ENCODE data around the gene TSPY9. TPM values are rescaled to one million over a fixed set of nuclear protein-coding genes. Genes with fewer than 3 reads are reported as not detected.
"Not testable (repeated sequence)": the region's sequence is repeated elsewhere in the genome, so short reads cannot be mapped to it uniquely, and the experiment has no call there.

TSPY9 gene
- not detected for total RNA-seq

- not testable (repeated sequence) for H3K4me3 Mint-ChIP-seq; H3K4me1 Mint-ChIP-seq (ENCODE audit: low read depth); H3K9me3 Mint-ChIP-seq; H3K36me3 Mint-ChIP-seq (ENCODE audit: insufficient read depth in 2 of 2); ATAC-seq (replicated peaks in 1 of 2); DNase-seq; H3K27me3 Mint-ChIP-seq (ENCODE audit: low read depth); H3K27ac Mint-ChIP-seq
These were observed at the start of gene TSPY9 for GRCh38 chrY:9486967-9487366. TSPY9 (plus strand) TSS chrY:9487267; CDS start chrY:9487313, 46 bp downstream.

GRCh38 chrY:9466655-9467054 lies 20.4 kb upstream of the TSPY9 start, which contains the start of gene TSPY1:
TSPY1 (plus strand) TSS chrY:9466955; CDS start chrY:9467001, 46 bp downstream.
- not testable (repeated sequence) for H3K27ac Mint-ChIP-seq; H3K4me1 Mint-ChIP-seq (ENCODE audit: low read depth); H3K27me3 Mint-ChIP-seq (ENCODE audit: low read depth); H3K9me3 Mint-ChIP-seq; DNase-seq; H3K4me3 Mint-ChIP-seq; H3K36me3 Mint-ChIP-seq (ENCODE audit: insufficient read depth in 2 of 2); ATAC-seq (replicated peaks in 1 of 2)

GRCh38 chrY:9504396-9504795 lies 17.3 kb downstream of the TSPY9 start:
- not testable (repeated sequence) for H3K36me3 Mint-ChIP-seq (ENCODE audit: insufficient read depth in 2 of 2); H3K27ac Mint-ChIP-seq; H3K9me3 Mint-ChIP-seq; ATAC-seq (replicated peaks in 1 of 2); H3K27me3 Mint-ChIP-seq (ENCODE audit: low read depth); H3K4me3 Mint-ChIP-seq; DNase-seq; H3K4me1 Mint-ChIP-seq (ENCODE audit: low read depth)

- not testable (repeated sequence) for H3K9me3 Mint-ChIP-seq; DNase-seq; H3K27me3 Mint-ChIP-seq (ENCODE audit: low read depth); H3K4me3 Mint-ChIP-seq; ATAC-seq (replicated peaks in 1 of 2); H3K36me3 Mint-ChIP-seq (ENCODE audit: insufficient read depth in 2 of 2); H3K27ac Mint-ChIP-seq; H3K4me1 Mint-ChIP-seq (ENCODE audit: low read depth)
These were observed 29.2 kb downstream of the TSPY9 start for GRCh38 chrY:9516287-9516686.

- H3K4me1 Mint-ChIP-seq (ENCODE audit: low read depth); H3K9me3 Mint-ChIP-seq; H3K4me3 Mint-ChIP-seq; H3K36me3 Mint-ChIP-seq (ENCODE audit: insufficient read depth in 2 of 2); H3K27me3 Mint-ChIP-seq (ENCODE audit: low read depth); H3K27ac Mint-ChIP-seq; ATAC-seq (replicated peaks in 1 of 2); DNase-seq: not testable (repeated sequence)
These were observed 40.5 kb downstream of the TSPY9 start, which contains the start of gene TSPY10 for GRCh38 chrY:9527580-9527979. TSPY10 (plus strand) TSS chrY:9527880; CDS start chrY:9527926, 46 bp downstream.

Other genes with a start within 250 kb of the TSPY9 start
- gene TSPY4, start 149.8 kb upstream of the TSPY9 start, total RNA-seq, result not detected
- not detected for gene TSPY8, start 129.5 kb upstream of the TSPY9 start, total RNA-seq
- not detected for gene TSPY3, start 88.8 kb upstream of the TSPY9 start, total RNA-seq
- gene TSPY1, start 20.3 kb upstream of the TSPY9 start, total RNA-seq, result not detected
- gene TSPY10, start 40.6 kb downstream of the TSPY9 start, total RNA-seq, result not detected

Measured in activated T-cell treated with anti-CD3 and anti-CD28 coated beads, Interleukin-2, amount 50 U/mL, for 72 hours (primary cell).